HuH-7 (cell line): ENCODE data around the gene CNPPD1.

Experiments used
- DNase-seq: peaks from one replicate; pipeline ENCODE4 v3.0.0; 2011; ENCODE audit warnings: low spot score

CNPPD1 gene

DNA sequence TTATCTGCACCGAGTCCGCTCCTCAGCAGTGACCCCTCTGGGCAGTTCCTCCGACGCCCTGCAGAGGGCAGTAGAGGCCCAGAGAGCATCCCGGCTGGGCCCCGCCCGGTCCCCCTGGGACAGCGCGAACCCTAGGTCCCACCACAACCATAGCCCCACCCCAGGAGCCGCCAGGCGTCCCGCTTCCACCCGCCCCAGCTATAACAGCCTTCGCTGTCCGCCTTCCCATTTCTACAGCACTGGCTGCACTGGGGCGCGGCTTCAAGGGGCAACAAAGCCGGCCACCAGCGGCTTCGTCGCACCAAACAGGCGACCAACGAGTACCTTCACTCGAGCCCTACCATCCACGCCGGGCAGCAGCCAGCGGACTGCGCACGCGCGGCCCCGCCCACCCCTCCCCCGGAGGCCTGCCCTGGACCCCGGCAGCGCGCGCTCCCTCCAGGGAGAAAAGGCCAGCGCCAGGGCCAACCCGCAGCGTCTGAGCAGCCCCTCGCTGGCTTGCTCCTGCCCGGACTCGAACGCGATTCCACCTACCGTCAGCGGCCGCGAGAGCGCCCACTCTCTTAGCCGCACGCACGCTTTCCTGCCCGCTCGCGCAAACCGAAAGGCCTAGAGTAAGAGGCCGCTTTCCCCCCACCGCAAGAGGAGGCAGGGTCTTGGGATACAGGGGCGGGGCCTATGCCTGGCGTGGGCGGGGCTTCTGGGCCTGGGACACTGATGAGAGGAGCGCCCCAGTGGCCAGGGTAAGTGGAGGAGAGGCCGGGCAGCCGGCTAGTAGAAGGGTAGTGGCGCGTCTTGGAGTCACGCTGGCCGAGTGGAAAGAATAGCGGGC is 16.3 kb downstream of the CNPPD1 start, which contains the start of gene NHEJ1:
Gene NHEJ1, minus strand, starts transcription at position 630 of the 832 bp plus-strand sequence. CDS start 2,453 bp downstream, outside the sequence.
- peak; percentile 92 for DNase-seq

DNA sequence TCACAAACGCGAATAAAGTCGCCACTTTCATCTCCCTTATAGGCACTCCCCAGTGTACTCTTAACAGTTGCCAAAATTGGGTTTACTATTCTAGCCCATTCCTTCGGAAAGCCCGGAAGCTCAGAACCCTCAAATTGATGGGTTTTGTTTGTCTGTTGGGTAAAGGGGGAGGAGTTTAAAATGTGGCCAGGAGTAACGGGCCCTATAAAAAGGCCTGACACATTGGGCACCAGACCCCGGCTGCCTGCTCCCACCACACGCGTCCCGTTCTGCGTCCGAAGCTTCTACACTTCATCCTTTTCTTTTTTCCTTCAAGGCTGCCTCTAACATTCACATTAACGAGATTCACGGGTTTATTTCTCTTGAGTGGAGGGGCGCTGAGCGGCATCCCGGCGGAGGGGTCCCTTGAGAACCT is 16.9 kb downstream of the CNPPD1 start:
- DNase-seq: no peak

DNA sequence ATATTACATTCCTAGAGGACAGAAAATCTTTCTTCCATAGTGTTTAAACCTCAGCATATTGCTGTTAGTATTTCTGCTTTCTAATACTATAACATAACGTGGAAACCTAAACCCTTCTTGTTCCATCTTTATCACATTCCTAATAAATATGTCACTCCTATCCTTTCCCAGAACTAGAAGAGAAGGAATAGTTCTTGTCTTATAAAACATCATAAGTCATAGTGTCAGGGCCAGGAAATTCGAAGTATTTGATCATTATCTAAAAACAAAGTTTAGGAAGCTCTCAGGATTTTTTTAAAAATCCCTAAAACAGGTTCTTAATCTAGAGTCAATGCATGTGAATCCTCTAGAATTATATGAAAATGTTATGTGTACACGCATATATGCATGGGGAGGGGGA is 18.1 kb downstream of the CNPPD1 start:
- DNase-seq: no peak

DNA sequence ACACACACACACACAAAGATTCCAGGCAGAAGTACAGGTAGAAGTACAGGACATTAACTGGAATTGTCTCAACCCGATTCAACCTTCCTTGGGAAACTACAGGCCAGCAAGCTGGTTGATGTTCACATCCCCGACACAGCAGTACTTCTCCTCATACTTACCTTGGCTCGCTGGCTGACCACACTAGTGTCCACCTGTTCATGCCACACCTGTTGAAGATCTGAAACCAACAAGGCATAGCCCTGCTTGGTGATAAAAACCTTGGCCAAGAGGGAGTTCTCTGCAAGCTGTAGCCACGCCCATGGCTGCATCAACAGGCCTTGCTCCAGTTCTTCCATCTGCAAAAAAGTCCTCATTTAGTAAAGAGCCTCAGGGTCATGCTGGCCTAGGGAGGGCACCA is 18.7 kb downstream of the CNPPD1 start:
- DNase-seq: no peak

DNA sequence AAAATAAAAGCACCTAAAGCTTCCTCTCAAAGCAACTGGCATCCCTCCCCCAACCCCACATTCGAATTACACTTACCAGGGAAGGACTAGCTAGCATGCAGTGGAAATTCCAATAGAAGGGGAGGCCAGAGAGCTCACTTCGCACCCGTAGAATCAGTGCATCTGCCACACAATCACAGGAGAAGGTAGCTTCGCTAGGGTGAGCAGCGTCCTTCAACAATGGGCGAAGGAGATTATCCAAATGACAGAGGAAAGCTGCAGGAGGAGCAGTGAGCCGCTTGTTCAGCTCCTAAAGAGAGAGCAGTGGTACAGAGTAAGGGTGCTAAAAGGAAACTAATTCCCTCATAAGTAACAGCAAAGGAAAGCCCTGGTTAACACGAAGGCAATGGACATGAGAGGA is 19.3 kb downstream of the CNPPD1 start:
- DNase-seq: no peak

DNA sequence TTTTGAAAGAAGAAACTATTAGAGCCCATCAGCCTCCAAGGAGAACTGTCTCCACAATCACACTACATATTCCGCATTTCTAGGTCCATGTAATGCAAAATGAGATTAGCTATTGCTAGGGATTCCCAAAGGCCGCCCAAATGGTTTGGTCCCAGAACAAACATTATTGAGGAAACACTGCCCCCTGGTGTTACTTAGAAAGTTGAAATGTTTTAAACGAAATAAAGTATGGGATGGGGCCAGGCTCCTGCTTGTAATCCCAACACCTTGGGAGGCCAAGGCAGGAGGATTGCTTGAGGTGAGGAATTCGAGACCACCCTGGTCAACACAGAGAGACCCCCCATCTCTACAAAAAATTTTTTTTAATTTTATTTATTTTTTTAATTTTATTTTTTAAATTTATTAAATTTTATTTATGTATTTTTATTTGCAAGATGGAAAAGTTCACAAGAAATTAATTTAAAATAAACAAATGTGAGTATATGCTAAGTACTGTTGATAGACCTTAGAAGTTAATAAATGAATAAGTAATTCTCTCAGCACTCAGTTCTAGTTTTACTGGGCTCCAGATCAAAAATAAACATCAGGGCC is 21.6 kb downstream of the CNPPD1 start:
- DNase-seq: peak; percentile 63

DNA sequence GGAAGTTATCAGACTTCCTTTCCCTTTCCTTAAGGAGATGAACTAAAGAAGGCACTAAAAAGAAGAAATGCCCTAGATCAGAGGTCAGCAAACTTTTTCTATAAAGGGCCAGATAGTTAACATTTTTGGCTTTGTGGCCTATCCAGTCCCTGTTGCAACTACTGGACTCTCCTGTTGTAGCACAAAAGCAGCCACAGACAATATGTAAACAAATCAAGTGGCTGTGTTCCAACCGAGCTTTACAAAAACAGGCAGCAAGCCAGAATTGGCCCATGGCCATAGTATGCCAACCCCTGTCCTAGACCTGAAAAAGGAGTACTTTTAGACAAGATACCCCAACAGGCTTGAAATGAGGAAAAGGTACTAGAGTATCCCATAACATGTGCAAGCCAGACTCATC is 27.1 kb downstream of the CNPPD1 start:
- no peak for DNase-seq

DNA sequence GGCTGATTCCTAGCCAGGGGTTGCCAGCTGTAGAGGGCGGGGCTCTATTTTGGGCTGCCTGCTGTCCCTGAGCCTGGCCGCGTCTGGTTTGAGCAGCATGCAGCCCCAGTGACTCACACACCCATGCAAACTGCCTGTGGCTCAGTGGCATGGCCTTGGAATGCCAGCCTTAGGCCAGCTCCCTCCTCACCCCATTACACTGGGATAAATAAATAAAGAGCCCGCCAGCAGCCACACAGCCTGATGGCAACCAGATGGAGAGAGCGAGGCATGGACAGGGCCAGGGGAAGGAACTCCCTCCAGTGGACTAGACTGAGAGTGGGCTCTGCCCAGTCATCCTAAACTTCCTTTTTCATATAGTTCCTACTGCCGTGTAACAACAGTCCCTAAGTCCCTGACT is 34.4 kb downstream of the CNPPD1 start:
- DNase-seq: no peak

DNA sequence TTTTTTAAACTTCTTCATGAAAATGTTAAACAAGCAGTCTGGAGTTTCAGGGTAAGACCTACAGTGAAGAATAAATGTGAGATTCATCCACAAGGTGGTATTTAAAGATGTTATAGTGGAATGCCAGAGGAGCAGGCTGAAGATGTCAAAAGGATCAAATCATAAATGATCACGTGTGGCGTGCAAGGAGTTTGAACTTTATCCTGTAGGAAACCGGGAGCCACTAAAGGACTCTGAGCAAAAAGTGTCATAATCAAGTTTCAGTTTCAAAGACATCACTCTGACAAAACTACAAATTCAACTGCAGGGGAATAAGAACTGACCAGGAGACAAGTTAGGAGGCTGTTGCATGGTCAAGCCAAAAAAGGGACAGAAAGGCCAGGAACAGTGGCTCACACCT is 36.0 kb downstream of the CNPPD1 start:
- DNase-seq: no peak

DNA sequence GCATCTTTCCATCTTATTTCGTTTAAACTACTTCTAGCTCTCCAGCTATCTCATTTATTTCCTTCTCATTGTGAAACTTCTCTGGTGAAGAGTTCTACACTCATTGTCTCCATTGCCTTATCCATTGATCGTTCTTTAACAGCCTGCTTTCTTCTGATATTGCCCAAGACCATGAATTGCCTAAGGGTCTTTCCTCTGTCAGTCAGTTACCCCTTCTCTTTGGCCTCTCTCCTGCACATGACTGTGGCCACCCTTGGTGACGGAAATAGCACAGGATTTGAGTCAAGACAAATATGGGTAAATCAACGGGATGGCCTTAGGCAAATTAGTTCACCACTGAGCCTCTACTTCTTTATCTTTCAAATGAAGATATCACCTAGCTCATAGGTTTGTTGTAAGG is 42.7 kb downstream of the CNPPD1 start:
- no peak for DNase-seq

DNA sequence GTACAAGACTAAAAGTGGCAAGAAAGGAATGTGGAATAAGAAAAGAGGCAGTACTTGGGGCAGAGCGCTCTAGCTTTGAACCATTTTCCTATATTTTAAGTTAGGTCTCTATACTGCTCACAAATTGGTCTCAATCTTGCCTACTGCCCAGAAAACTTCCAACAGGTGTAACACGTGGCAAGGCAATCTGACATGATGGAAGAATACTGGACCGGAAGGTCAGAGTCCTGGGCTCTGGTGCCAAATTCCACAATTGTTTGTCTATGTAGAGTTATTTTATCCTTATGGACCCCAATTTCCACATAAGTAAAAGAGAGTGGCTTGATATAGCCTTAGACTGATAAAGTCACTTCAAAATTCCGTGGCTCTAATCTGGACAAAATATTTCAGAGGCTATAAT is 45.0 kb downstream of the CNPPD1 start:
- no peak for DNase-seq

DNA sequence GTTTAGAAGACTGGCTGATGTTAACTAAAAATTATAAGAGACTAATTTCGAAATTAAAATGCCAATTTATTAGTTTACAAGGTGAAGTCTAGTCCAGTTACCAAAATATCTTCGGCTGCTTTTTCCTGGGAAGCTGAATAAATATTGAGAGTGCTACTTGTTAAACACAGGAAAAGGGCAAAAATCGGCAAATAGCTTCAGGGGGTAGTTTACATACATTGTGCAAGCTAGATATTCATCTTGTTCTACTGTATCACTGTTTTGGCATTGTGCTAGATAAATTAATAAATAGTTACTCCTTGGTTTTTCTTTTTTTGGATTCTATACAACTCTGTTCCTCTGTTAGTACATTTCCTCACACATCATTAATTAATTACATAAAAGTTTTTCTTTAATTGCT is 45.4 kb downstream of the CNPPD1 start:
- DNase-seq: no peak

DNA sequence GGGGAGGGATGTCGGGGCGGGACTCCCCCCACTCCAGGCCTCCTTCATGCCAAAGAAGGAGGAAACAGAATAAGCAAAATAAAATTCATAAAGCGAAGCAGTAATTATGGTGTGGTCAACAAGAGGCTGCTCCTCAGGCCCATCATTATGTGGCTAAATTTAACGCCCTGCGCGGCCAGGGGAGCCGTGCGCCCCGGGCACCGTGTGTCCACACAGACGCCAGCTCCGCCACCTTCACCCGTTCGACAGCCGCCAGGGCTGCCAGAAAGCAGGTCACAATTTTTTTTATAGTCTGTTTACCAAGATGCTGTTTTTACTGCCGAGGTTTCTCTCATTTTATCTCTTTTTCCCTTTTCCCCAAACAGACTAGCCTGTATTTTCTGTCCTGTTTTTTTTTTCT is 47.1 kb downstream of the CNPPD1 start:
- no peak for DNase-seq

DNA sequence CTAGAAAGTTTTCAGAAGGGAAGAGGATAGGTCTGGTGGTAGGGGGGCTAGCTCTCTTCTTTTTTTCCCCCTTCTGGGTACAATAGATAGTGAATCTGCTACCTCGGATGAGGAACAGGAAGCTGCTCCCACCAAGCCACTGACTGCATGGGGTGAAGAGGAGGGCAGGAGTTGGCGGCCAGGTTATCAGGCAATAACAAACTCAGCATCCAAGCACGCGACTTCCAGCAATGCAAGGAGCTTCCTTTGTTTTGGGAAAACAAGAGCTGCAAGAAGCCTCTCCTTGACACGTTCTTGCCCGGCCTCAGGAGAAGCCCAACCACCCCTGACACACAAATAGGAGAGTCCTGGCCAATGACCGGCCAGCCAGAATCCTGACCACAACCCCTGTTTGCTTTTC is 48.3 kb downstream of the CNPPD1 start:
- no peak for DNase-seq

DNA sequence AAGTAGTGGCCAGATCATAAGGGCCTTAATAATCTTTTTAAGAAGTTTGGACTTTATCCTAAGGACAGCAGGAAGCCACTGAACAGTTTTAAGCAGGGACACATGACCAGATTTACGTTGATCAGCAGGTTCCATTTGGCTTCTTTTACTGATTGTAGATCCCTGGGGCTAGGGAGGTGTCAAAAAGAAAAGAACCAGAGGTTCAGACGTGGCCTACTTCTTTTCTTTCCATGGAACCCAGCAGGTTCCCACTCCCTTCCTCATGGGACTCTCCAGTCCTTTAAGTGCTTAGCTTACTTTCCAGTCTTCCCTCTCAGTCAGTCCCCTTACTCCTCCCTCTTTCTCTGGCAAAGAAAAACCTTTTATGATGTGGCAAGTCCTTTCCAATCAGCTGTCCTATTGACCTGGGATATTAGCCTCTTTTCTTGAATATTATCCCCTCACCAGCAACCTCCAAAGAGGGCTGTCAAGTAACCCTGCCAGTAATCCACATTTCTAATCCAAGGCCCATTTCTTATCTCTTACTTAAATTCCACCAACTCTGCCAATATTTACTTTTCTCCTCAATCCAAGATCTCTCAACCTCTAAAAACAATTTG is 49.6 kb downstream of the CNPPD1 start:
- DNase-seq: no peak

DNA sequence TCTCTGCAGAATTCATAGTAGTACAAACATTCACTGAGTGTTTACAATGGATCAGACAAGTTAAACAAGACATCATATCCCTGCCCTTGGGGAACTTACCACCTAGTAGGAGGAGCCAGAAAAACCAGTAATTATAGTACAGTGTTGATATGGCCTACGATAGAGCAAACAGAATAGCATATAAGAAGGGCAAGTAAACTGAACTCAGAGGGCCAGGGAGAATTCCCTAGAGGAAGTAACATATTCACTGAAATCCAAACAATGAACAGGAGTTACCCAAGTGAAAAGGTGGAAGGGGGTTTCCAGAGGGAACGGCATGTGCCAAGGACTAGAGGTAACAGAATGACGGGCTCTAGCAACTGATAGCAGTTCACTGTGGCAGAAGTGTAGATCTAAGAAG is 50.2 kb downstream of the CNPPD1 start:
- DNase-seq: peak; percentile 67

DNA sequence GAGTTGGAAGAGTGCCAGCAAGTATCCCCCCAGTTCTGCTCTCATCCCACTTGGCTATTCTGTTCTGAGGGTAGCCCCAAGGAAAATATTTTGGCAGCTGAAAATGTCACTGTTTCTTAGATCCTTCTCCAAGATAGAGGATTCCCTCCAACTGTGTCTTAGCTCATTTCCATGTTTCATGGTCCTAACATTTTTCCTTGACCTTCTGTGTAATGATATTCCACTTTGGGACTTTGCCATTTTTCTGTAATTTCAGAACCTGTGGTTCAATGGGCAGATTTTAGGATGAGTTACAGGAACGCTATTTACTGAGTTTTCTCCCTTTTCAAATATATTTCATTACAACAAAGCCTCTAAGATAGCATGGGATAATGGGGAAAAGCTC is 50.8 kb downstream of the CNPPD1 start:
- DNase-seq: no peak

DNA sequence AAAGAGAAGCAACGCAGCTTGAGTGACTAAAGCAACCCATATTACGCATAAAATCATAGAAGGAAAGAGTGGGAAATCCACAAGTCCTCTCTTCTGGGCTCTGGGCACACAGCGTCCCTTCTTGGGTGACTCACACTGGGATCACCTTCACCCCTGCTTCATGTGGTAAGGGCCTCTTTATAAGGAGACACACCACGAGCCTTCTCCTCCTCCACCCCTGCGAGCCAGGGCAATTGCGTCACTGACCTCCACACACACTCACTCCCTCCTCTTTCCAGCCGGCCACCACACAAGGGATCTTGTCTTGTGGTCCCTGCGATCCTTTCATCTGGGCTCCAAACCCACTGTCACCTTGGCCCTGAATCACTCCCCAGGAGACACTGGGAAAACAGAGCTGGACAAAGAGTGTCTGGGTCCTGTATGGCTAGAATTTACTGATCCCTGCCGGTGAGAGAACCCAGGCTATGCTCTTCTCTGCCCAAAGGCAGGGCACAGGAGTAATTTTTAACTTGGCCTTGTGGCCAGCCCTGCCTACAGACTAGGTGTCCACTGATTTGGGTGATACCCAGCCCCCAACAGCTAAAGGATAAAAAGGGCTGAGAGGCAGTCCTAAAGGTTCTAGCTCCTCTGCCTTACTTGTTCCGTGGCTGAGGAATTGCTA is 51.4 kb downstream of the CNPPD1 start:
- peak; percentile 46 for DNase-seq

DNA sequence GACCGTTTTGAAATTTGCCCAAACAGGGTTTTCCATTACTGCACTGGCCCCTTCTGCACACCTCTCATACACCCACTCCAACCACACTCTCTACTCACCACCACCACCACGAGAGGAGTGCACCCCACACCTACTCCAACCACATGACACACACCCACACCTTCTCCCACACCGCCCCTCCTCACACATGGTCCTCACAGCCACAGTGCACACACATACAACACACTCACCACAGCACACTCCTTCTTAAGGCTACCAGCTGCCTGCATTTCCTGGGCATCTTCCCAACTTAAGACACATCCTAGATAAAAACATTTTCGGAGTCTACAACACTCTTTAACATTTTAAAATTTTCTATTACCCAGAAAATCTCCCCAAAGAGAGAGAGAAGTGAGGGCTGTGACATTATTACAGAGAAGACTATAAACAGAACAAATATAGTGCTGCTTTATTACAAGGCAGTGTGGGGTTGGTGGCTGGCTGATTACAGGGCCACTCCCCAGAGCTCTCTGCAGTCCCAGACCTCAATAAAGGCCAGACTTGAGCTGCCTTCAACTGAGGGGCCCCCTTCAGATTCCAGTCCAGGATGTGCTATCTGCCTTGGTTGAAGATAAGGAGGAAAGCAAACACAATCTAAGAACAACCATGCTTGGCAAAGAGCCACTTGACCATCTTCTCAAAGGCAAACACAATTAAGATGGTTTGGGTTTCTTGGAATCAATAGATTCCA is 52.2 kb downstream of the CNPPD1 start:
- no peak for DNase-seq

DNA sequence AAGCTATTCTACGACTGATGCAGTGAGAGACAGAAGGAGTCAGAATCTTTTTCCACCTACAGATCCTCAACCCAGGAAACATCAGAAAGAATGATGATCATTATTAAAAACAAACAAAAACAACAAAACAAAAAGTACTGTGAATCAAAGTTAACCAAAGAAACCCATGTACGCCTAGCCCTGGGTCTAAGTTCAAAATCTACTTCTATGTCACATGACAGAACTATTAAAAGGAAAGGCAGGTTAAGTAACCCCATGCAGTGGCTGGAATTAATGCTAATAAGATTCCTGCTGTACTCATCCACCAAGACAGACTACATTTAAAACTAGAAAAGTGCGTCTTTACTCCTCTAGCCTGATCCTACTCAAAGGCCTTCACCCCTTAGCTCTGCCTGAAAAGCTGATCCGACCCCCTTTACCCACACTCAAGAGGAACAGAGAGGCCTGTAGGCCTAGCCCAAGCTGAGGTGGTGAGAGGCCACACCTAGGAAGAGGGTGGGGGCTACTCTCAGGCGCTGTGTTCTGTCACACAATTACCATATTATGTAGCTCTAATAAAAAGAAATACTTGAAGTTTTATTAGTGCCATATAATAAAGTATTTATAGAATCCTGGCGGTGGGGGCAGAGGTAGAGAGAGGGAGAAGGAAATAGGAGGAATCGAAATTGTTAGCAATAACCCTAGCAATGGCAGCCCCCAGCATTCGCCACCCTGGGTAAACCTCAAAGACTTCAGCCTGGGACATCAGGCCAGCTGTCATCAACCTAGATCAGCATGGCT is 53.2 kb downstream of the CNPPD1 start:
- DNase-seq: no peak

DNA sequence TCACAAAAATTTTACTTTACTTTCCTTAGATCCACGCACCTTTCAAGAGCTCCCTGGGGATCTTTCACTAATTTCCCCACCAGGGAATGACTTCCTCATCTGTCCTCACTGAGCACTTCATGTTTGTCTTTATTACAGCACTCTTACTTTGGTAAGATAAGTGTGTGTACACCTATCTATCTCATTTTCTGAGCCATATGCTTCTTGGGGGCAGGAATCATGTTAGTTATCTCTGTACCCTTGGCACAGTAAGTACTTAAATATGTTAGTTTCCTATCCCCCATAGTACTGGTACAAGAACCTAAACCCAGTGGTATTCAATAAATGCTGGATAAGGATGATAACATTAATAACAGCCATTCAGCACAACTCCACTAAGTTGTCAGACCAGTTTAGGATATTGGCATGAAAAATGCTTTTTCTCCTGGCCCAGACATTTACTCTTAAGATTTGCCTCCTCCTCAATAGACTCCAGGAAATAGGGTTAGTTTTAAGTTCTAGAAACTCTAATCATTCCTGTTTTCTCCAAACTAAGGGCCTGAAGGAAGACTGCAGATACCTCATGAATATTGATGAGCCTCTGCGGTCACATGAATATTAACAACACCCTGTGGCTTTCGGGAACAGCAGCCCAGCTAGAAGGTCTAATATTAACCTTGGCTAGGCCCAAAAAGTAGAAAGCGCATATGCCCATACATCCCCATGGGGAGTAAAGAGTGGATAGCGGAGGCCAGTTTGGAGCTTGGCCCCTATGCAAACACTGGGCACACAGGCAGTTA is 54.3 kb downstream of the CNPPD1 start:
- no peak for DNase-seq
